Cardiac muscle cell (in vitro differentiated cells and primary cell): ENCODE measurements around the gene TRMT61A. TPM values are rescaled to one million over a fixed set of nuclear protein-coding genes. Genes with fewer than 3 reads are reported as not detected.

ENCODE experiments used
- DNase-seq, 2 donors: peaks; one replicate each; pipeline versions ENCODE4 v3.0.0 to v3.0.0-alpha.2; 2010 to 2017; ENCODE audit warnings: low read depth in 1 of 2, low spot score in 1 of 2
- H3K27ac ChIP-seq: fragments of 200-600 bp; sonication (generic); 2 replicates; pipeline ENCODE4 v1.5.1; 2016
- H3K27me3 ChIP-seq: fragments of 200-600 bp; sonication (generic); 2 replicates; pipeline ENCODE4 v1.6.0; 2016; ENCODE audit warnings: control low read depth
- H3K36me3 ChIP-seq: fragments of 200-600 bp; sonication (generic); 2 replicates; pipeline ENCODE4 v1.5.1; 2016; ENCODE audit warnings: control low read depth
- H3K4me1 ChIP-seq: fragments of 200-600 bp; sonication (generic); 2 replicates; pipeline ENCODE4 v1.8.1; 2017; ENCODE audit warnings: low read depth, mild to moderate bottlenecking, mixed run types
- H3K4me3 ChIP-seq: fragments of 200-600 bp; sonication (generic); 2 replicates; pipeline ENCODE4 v1.5.1; 2016; ENCODE audit warnings: mild to moderate bottlenecking
- H3K9me3 ChIP-seq: fragments of 200-600 bp; sonication (generic); 2 replicates; pipeline ENCODE4 v1.5.1; 2017; ENCODE audit warnings: low read depth, mild to moderate bottlenecking, control low read depth
- polyA plus RNA-seq: library from polyadenylated mRNA; unstranded; fragments of >200 nt; fragmentation: Nextera tagmentation; extraction: Ambion mirVana; gene quantifications from 2 replicates; pipeline ENCODE4 v1.2.1, GENCODE V29; 2016
- total RNA-seq: library from RNA; depleted of rRNA; stranded (reverse); fragments of >200 nt; gene quantifications from 2 replicates; pipeline ENCODE4 v1.2.3, GENCODE V29; 2016
- TF ChIP-seq, protein P1 (sequence below): IDR thresholded peaks from 2 replicates; pipeline ENCODE4 v1.5.1; 2012; ENCODE audit warnings: low read depth, mild to moderate bottlenecking, low read length

TRMT61A gene
- total and polyA plus RNA-seq, 2 experiments from 2014 or later = 7.4 to 7.5 TPM

DNA sequence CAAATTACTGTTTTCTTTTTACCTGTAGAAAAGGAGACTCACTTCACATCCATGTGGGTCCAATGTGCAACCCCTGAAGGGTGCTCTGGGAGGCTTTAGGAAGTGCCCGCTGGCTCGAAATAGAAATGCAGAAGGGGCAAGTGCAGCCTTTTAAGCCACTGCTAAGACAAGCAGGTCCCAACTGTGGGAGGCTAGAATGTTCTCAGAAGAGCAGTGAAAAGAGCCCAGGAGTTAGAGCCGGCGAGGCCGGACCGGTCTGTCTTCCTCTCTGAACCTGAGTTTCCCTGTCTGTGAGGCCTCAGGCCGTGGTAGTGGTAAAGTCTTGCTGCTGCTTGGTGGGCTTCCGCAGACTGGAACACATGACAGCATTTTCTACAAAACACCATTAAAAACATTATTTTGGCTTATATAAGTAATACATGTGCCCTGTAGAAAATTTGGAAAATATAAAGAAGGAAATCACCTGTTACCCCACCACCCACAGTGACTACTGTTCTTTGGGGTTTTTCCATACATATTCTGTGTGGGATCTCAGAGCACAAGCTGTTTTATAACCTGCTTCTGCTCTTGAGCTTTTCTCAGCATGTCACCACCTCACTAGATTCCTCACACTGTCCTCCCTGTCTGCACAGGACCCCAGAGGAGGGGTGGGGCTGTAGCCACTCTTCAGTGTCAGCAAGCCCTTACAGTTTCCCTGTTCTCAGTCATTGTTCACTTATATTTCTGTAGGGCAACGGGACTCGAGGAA, 12.4 kb upstream of the TRMT61A start:
- no peaks in the 10 kb centered on the region for H3K36me3 ChIP-seq
- H3K27ac ChIP-seq = peak overlapping the region; percentile 73
- H3K4me1 ChIP-seq = peaks cover 24% of the 10 kb centered on the region
- TF ChIP-seq, protein P1, sequence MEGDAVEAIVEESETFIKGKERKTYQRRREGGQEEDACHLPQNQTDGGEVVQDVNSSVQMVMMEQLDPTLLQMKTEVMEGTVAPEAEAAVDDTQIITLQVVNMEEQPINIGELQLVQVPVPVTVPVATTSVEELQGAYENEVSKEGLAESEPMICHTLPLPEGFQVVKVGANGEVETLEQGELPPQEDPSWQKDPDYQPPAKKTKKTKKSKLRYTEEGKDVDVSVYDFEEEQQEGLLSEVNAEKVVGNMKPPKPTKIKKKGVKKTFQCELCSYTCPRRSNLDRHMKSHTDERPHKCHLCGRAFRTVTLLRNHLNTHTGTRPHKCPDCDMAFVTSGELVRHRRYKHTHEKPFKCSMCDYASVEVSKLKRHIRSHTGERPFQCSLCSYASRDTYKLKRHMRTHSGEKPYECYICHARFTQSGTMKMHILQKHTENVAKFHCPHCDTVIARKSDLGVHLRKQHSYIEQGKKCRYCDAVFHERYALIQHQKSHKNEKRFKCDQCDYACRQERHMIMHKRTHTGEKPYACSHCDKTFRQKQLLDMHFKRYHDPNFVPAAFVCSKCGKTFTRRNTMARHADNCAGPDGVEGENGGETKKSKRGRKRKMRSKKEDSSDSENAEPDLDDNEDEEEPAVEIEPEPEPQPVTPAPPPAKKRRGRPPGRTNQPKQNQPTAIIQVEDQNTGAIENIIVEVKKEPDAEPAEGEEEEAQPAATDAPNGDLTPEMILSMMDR = no peak
- H3K9me3 ChIP-seq = no peaks in the 10 kb centered on the region
- no peaks in the 10 kb centered on the region for H3K27me3 ChIP-seq
- DNase-seq = peak in 1 of 2 donors; percentile 59
- H3K4me3 ChIP-seq = no peak overlapping the region

- Histone ChIP-seq H3K36me3 (no peaks in the 10 kb centered on the region), H3K4me1 (peaks cover 24% of the 10 kb centered on the region), H3K4me3 (no peak overlapping the region), H3K9me3 (no peaks in the 10 kb centered on the region), H3K27me3 (peaks cover 5% of the 10 kb centered on the region), H3K27ac (peak overlapping the region; percentile 73)
- TF ChIP-seq, protein P1 = no peak
- no peak for DNase-seq
Measured at GRCh38 chr14:103517174-103517566, 11.8 kb upstream of the TRMT61A start.

DNA sequence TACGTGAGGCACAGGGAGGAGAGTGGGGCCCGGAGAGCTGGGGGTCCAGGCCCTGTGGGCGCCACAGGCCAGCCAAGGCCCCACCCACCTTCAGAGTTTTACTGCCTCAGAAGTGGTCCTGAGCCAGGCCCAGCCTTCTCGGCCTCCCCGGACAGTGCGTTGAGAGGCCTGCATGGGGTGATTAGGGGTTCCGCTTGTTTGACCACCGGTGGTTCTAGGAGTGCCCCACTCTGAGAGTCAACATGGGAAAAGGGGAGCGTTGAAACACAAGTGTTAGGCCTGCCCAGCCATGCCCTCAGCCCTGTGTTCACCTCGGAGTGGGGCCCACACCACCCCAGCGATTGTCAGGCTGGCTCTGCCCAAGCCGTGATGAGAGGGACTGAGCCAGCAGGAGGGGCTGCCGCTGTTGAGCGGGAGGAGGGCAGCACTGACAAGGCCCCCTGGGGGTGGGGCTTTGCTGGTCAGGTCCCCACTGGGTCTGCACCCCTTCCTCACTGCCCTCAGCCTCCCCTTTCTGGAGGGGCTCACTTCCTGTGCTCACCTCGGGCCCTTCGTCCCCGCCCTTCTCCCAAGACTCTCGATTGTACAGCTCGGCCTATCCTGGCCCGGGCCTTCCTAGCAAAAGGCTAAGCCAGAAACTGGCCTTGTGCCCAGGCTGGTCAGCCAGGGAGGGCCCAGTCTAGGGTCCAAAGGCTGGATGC, 11.1 kb upstream of the TRMT61A start:
- Histone ChIP-seq H3K9me3 (no peaks in the 10 kb centered on the region), H3K36me3 (no peaks in the 10 kb centered on the region), H3K27ac (peak overlapping the region; percentile 73), H3K4me3 (no peak overlapping the region), H3K27me3 (peaks cover 6% of the 10 kb centered on the region), H3K4me1 (peaks cover 24% of the 10 kb centered on the region)
- TF ChIP-seq, protein P1 = no peak
- peak in 1 of 2 donors; percentile 42 for DNase-seq

DNA sequence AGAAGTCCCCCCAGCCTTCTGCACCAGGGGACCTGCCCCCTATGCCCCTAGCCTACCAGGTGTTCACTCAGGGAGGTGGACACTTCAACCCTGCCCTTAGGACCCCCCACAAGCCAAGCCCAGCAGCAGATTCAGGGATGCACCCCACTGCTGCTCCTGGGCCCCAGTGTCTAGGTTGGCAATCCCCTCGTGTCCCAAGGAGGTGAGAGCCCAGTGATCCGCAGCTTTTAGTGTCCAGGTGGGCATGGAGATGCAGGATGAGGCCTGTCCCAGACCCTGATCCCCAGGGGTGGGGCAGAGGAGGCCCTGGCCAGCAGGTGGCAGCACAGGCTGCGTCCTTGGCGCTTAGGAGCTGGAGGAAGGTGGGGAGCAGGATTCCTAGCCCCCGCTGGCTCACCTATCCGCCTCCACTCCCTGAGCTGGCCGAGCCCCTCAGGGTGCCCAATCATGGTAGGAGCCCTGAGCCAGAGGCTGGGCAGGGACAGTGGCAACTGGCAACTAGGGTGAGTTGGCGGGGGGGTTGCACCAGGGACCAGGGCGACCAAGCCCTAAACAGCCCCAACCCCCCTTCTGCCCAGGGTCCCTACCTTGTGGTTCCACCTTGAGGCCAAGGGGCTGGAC, 10.5 kb upstream of the TRMT61A start:
- no peak overlapping the region for H3K4me3 ChIP-seq
- TF ChIP-seq, protein P1 = peak; percentile 91
- H3K27ac ChIP-seq = no peak overlapping the region
- H3K27me3 ChIP-seq = peaks cover 13% of the 10 kb centered on the region
- peaks cover 29% of the 10 kb centered on the region for H3K4me1 ChIP-seq
- H3K9me3 ChIP-seq = no peaks in the 10 kb centered on the region
- DNase-seq = peak; percentile 55 to 68
- no peaks in the 10 kb centered on the region for H3K36me3 ChIP-seq

DNA sequence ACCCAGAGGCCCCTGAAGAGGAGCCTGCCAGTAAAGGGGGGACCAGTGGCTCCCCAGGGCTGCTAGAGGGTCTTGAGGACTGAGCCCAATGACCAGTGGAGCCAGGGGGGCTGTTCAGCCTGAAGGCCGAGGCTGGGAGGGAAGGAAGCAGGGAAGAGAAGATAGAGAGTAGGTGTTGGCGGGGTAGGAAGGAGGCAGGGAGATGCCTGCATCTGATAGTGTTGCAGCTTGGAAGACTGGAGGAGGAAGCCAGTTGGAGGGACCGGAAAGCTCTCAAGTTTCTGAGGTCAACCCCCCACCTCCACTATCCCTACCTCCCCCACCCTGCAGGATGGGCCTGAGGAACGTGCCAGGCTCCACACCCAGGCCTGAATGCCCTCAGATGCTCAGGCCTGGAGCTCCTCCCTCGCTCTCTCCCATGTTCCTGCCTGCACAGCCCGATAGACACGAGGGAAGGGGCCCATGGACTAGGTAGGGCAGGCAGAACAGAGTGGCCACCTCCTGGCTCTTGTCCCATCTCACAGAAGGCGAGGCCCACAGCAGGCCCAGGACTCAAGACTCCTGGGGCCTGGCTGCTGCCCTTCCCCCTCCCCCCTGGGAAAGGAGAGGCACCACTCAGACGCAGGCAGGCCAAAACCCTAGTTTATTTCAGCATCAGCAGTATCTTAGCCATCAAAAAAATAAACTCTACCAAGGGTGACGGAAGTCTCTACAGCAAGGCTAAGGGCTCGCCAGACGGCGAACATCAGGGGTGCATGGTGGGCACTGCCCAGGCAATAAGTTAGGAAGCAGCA, 9.8 kb upstream of the TRMT61A start:
- peak in 1 of 2 donors; percentile 33 for DNase-seq
- Histone ChIP-seq H3K9me3 (no peaks in the 10 kb centered on the region), H3K27me3 (peaks cover 17% of the 10 kb centered on the region), H3K36me3 (no peaks in the 10 kb centered on the region), H3K4me1 (peaks cover 29% of the 10 kb centered on the region), H3K27ac (no peak overlapping the region), H3K4me3 (no peak overlapping the region)
- TF ChIP-seq, protein P1 = no peak
